VCaP (cell line): ENCODE results near the gene REV1.
"Not testable (repeated sequence)": the region's sequence is repeated elsewhere in the genome, so short reads cannot be mapped to it uniquely, and the experiment has no call there.

Experiments used
- H3K27ac ChIP-seq: fragments of 450-650 bp; 2 replicates; pipeline ENCODE4 v1.5.1; 2017
- TF ChIP-seq, protein P1 (sequence below): fragments of 450-650 bp; conservative IDR thresholded peaks from 2 replicates; pipeline ENCODE4 v1.5.1; 2017; ENCODE audit warnings: mild to moderate bottlenecking, moderate library complexity

The REV1 gene

DNA sequence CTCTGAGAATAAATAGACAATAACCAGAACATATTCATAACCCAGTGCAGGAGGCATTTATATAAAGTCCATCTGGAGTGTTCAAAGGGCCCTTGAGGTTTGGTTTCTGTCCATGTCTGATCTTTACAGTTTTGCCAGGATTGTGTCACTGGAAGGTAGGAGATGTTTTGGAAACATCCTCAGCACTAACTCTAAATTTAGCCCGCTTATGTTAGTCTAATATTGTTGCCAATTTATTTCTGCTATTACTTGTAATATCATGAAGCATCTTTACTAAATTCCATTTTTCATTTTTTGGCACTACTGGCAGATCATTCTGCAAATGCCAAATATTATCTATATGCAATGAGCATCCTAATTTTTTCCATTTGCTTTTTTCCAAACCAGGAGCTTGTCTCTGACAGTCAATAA is 22.4 kb upstream of the REV1 start:
- H3K27ac ChIP-seq, result no peak overlapping the region
- TF ChIP-seq, protein P1, sequence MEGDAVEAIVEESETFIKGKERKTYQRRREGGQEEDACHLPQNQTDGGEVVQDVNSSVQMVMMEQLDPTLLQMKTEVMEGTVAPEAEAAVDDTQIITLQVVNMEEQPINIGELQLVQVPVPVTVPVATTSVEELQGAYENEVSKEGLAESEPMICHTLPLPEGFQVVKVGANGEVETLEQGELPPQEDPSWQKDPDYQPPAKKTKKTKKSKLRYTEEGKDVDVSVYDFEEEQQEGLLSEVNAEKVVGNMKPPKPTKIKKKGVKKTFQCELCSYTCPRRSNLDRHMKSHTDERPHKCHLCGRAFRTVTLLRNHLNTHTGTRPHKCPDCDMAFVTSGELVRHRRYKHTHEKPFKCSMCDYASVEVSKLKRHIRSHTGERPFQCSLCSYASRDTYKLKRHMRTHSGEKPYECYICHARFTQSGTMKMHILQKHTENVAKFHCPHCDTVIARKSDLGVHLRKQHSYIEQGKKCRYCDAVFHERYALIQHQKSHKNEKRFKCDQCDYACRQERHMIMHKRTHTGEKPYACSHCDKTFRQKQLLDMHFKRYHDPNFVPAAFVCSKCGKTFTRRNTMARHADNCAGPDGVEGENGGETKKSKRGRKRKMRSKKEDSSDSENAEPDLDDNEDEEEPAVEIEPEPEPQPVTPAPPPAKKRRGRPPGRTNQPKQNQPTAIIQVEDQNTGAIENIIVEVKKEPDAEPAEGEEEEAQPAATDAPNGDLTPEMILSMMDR, result no peak

DNA sequence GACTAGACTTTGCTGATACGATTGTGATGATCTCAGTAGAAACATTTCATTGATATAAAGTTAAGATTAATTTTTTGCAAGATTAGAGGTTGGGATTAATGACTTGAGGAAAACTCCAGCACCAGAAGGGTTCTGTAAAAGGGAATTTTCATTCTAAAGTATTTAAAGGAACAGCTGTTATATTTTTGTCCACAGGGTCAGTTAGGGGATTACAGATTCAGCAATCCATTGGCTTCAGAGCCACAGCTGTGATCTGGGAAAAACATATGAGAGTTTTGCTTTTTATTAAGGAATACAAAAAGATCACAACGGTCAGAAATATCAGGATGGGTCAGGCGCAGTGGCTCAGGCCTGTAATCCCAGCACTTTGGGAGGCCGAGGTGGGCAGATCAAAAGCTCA is 19.6 kb upstream of the REV1 start:
- TF ChIP-seq, protein P1, result no peak
- no peak overlapping the region for H3K27ac ChIP-seq

DNA sequence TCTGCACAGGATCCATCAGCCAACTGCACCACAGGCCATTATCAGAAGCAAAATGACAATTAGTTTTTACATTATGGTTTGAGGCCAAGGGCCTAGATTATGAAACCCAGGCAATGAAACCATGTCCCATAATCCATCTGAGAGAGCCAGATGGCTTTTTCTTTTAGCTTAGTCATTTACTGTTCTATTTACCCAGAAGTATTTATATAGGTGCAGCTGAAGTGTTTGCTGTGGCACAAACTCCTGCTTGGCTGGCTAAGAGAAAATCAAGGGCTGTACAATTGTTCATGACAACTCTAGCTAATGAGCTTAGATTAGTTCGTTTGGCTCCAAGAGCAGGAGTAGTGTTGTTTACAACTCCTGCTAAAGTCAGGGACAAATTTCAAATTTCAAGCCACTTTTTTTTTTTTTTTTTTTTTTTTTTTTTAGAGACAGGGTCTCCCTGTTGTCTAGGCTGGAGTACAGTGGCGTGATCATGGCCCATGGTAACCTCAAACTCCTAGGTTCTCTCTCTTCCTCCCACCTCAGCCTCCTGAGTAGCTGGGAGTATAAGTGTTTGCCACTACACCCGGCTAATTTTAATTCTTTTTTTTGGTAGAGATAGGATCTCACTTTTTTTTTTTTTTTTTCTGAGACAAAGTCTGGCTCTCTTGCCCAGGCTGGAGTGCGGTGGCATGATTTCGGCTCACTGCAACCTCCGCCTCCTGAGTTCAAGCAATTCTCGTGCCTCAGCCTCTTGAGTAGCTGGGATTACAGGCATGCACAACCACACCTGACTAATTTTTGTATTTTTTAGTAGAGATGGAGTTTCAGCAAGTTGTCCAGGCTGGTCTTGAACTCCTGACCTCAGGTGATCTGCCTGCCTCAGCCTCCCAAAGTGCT is 18.4 kb upstream of the REV1 start:
- no peak overlapping the region for H3K27ac ChIP-seq
- TF ChIP-seq, protein P1, result no peak

DNA sequence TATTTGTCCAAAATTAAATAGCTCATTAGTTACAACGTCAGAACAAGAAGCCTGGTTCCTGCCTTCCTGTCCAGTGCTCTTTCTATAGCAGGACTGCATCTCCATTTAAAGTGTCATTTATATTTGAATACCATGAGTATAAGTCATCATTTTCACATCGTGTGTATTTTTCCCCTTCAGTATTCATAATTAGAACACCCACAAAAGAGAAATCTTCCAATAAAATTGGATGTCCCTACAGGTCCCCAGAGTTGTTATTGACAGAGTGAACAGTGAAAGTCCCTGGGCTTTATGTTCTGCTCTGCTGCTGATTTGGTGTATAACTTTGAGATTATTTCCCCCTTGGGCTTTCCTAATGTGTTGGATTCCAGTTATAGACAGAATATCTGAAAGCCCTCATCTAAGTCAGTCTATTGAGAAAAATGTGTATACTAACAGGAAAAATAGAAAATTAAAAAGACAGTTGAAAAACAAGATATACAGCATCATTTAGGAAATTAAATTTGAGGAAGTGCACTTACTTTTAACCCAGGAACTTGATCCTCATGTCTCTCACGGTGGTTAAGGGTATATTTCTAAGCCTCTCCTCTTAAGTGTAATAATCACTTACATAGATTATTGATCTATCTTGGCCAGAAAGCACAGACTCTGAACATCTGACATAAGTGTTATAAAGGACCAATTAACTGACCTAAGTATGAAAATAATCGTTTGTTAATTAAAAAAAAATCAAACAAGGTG is 15.2 kb upstream of the REV1 start:
- TF ChIP-seq, protein P1, result no peak

DNA sequence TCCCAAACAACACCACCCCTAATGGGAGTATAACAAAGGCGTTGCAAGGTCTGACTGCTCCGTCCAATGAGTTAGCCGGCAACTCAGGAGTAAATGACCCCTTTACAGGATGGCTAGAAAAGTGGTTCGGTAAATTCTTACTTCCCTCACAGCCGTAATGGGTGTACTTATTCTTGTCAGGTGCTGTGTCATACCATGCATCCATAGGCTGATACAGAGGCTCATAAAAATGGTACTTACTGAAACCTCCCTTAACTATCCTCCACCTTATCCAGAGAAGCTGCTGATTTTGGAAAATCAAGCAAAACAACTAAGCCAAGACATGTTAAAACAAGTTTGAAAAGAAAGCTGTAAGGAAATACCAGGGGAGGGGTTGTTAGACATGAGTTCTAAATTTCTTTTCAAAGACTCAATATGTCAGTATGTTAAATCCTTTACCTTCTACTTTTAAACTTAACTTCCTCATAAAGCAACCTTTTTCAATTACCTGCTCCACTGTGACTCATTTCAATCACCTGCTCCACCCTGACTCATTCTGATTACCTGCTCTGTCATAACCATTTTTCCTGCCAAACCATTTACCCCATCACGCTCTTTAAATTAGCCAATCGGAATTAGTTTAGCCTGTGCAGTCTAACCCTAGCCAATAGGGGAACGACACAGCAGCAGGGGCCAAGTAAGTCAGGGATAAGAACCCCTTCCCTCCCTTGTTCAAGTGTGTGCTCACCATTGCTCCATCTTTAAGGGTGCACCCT is 14.0 kb upstream of the REV1 start:
- H3K27ac ChIP-seq, result not testable (repeated sequence)

More for the DNA sequence above, 15.2 kb upstream of the REV1 start:
- H3K27ac ChIP-seq, result no peak overlapping the region

DNA sequence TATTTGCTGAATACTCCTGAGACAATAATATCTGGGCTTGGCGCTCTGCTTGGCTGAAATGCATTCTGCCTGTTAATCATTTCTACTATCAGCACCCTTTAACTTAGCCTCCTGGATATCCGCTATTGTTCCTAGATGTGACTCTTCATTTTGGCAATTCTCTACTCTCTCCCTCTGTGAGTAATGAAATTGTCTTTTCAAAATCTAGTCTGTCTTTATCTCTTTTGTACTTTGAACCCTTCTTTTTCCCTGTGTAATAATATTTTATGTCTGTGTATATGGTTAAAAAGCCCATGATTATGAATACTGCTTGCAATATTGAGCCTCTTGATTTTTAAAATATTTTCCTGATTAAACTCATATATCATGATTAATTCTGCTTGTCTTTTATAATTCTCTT is 6.2 kb upstream of the REV1 start:
- TF ChIP-seq, protein P1, result no peak
- H3K27ac ChIP-seq, result no peak overlapping the region

DNA sequence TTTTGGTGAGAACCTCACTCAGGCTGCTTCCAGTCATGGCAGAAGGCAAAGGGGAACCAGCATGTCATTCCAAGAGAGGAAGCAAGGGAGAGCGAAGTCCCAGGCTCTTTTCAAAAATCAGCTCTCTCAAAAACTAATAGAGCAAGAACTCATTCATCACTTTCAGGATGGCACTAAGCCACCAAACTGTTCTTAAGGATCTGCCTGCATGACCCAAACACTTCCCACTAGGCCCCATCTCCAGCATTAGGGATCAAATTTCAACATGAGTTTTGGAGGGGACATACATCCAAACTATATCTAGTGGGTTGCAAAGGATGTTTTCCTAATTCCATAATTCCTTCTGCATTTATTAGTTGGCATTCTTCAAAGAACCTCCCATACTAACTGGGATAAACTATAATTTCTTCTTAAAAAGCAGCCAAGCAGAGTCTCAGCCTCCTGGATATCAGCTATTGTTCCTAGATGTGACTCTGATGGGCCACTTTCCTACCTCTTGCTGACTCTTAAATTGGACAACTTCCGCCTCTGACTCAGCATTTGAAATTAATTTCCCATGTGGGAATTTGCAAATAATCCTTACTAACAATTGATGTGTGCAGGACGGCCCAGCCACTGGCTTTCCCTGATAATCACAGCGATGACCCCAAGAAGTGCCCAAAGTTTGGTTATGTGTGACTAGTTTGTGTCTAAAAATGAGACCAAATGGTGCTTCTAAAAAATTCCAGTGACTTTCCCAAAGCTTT is 5.5 kb upstream of the REV1 start:
- TF ChIP-seq, protein P1, result no peak
- no peak overlapping the region for H3K27ac ChIP-seq
